Tibial artery (tissue), 4 donors: Measurements from ENCODE around the gene S100A7.
"Not testable (repeated sequence)": the region's sequence is repeated elsewhere in the genome, so short reads cannot be mapped to it uniquely, and the experiment has no call there.

ENCODE experiments used
- DNase-seq, 2 donors: peaks; one replicate each; pipeline ENCODE4 v3.0.0-alpha.2; 2019
- H3K27ac ChIP-seq, 2 donors: fragments of 200-600 bp; sonication (generic) in 1 of 2; 1 replicate in 1 of 2; 2 replicates in 1 of 2; pipeline ENCODE4 v1.5.1; 2018 to 2019; ENCODE audit warnings: mild to moderate bottlenecking in 1 of 2
- H3K27me3 ChIP-seq, 2 donors: fragments of 200-600 bp; sonication (generic) in 1 of 2; one replicate each; pipeline versions ENCODE4 v1.5.1 to v1.6.0; 2016 to 2019
- H3K36me3 ChIP-seq, 3 donors: fragments of 200-600 bp; sonication (generic) in 2 of 3; one replicate each; pipeline ENCODE4 v1.5.1; 2016 to 2019; ENCODE audit warnings: mild to moderate bottlenecking in 2 of 3
- H3K4me1 ChIP-seq, 4 donors: fragments of 200-600 bp; sonication (generic) in 2 of 4; 1 replicate in 3 of 4; 2 replicates in 1 of 4; pipeline ENCODE4 v1.5.1; 2016 to 2019
- H3K4me3 ChIP-seq, 2 donors: fragments of 200-600 bp; sonication (generic) in 1 of 2; 1 replicate in 1 of 2; 2 replicates in 1 of 2; pipeline ENCODE4 v1.5.1; 2018 to 2019; ENCODE audit warnings: mild to moderate bottlenecking in 2 of 2
- H3K9me3 ChIP-seq, 3 donors: fragments of 200-600 bp; sonication (generic) in 1 of 3; one replicate each; pipeline ENCODE4 v1.5.1; 2016 to 2019
- intact Hi-C: fragments of 100-400 bp; cut with DNase I; formaldehyde crosslinking; loops from one replicate; pipeline ENCODE4 v1.15.0; 2023; ENCODE audit warnings: low total_unique reads
- TF ChIP-seq, protein P1 (sequence below), 2 experiments: fragments of 200-600 bp in 1 of 2; fragments of 450-650 bp in 1 of 2; IDR thresholded peaks; one replicate each; pipeline ENCODE4 v1.5.1; 2017 to 2019; ENCODE audit warnings: antibody characterized with exemption in 2 of 2, mild to moderate bottlenecking in 1 of 2, moderate library complexity in 1 of 2

S100A7 gene

DNA sequence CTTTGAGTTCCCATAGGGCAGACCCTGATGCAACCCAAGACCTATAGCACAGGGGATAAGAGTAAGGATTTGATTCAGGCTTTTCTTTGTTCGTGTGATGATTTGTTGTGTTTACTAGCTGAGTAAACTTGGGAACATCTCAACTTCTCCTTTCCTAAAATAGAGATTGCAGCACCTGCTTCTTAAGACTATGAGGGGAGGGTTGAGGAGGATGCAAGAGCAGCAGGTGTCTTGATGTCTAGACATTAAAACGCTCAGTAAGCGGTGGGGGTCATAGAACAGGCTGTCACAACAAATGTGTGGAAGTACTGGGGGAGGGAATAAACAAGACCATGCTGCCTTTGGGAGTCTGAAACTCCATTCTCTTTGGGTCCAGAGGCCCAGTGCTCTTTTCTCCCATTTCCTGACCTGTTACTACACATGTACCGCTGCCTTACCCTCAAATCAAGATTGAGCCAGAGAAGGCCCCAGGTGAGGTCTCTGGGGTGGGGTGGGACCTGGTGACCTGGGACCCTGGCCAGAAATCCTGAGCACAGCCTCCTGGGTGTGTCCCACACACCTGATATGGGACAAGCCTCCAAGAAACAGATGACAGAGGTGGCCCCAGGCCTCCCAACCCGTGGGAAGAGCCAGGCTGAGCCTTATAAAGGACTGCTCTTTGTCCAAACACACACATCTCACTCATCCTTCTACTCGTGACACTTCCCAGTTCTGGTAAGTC lies 44.4 kb downstream of the S100A7 start, which contains the start of gene S100A7A:
Gene S100A7A (plus strand): TSS at position 671 of the 721 bp plus-strand sequence. CDS start 1,563 bp downstream, outside the sequence.
- peaks cover 0 to 7% of the 10 kb centered on the region in 2 donors for H3K27me3 ChIP-seq

DNA sequence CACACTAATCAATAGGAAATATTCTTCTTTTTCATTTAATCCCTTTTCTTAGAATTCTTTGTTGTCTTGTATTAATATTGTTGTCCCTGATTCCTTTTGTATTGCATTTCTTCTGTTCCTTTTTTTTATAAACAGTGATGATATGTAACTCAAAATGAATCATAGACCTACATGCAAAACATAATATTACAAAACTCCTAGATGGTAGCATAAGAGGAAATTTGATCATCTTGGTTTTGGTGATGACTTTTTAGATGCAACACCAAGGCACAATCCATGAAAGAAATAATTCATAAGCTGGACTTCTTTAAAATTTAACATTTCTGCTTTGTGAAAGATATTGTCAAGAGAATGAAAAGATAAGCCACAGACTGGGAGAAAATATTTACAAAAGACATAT lies 46.5 kb downstream of the S100A7 start:
- H3K4me3 ChIP-seq, H3K36me3 ChIP-seq, H3K27ac ChIP-seq, H3K4me1 ChIP-seq, H3K9me3 ChIP-seq, H3K27me3 ChIP-seq, DNase-seq, intact Hi-C loops: not testable (repeated sequence)

More for the DNA sequence above, 44.4 kb downstream of the S100A7 start, which contains the start of gene S100A7A:
- intact Hi-C loops = no loop called here
- Histone ChIP-seq H3K4me3 (no peak within 1 kb of the TSS), H3K36me3 (no peaks in the 10 kb centered on the region), H3K4me1 (no peaks in the 10 kb centered on the region), H3K9me3 (no peaks in the 10 kb centered on the region), H3K27ac (no peak within 1 kb of the TSS)
- no peak for DNase-seq
- TF ChIP-seq, protein P1, sequence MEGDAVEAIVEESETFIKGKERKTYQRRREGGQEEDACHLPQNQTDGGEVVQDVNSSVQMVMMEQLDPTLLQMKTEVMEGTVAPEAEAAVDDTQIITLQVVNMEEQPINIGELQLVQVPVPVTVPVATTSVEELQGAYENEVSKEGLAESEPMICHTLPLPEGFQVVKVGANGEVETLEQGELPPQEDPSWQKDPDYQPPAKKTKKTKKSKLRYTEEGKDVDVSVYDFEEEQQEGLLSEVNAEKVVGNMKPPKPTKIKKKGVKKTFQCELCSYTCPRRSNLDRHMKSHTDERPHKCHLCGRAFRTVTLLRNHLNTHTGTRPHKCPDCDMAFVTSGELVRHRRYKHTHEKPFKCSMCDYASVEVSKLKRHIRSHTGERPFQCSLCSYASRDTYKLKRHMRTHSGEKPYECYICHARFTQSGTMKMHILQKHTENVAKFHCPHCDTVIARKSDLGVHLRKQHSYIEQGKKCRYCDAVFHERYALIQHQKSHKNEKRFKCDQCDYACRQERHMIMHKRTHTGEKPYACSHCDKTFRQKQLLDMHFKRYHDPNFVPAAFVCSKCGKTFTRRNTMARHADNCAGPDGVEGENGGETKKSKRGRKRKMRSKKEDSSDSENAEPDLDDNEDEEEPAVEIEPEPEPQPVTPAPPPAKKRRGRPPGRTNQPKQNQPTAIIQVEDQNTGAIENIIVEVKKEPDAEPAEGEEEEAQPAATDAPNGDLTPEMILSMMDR (IDR thresholded peaks at IDR 0.05) = no peak
